Prostate gland (tissue), 2 donors: ENCODE measurements around the gene SHROOM3. TPM values are rescaled to one million over a fixed set of nuclear protein-coding genes. Genes with fewer than 3 reads are reported as not detected.
A peak's percentile ranks its signal among the peaks of the same experiment; 100 is the strongest.

Experiments used
- DNase-seq: peaks from one replicate; pipeline ENCODE4 v3.0.0-alpha.2; 2019; ENCODE audit warnings: low spot score
- H3K27ac ChIP-seq, 2 donors: fragments of 200-600 bp; sonication (generic); 2 replicates each; pipeline ENCODE4 v1.5.1; 2017 to 2019
- H3K27me3 ChIP-seq: fragments of 200-600 bp; sonication (generic); replicated peaks from 2 replicates; pipeline ENCODE4 v1.5.1; 2019; ENCODE audit not compliant: insufficient read depth
- H3K36me3 ChIP-seq, 2 donors: fragments of 200-600 bp; sonication (generic); 1 replicate in 1 of 2; 2 replicates in 1 of 2; pipeline versions ENCODE4 v1.5.1 to v1.8.1; 2017 to 2019
- H3K4me1 ChIP-seq: fragments of 200-600 bp; sonication (generic); replicated peaks from 2 replicates; pipeline ENCODE4 v1.5.1; 2019
- H3K4me3 ChIP-seq, 2 donors: fragments of 200-600 bp; sonication (generic); 2 replicates each; pipeline ENCODE4 v1.5.1; 2017 to 2019
- H3K9me3 ChIP-seq: fragments of 200-600 bp; sonication (generic); 2 replicates; pipeline ENCODE4 v1.5.1; 2017
- CTCF ChIP-seq, 4 experiments: fragments of 200-600 bp in 2 of 4; fragments of 450-650 bp in 2 of 4; sonication (generic) in 2 of 4; IDR thresholded peaks; 1 replicate in 3 of 4; 2 replicates in 1 of 4; pipeline ENCODE4 v1.5.1; 2016 to 2019; ENCODE audit warnings: antibody characterized with exemption in 4 of 4, mild to moderate bottlenecking in 2 of 4, moderate library complexity in 2 of 4
- POLR2A ChIP-seq: fragments of 450-650 bp; IDR thresholded peaks from one replicate; pipeline ENCODE4 v1.6.1; 2016; ENCODE audit warnings: antibody characterized with exemption, mild to moderate bottlenecking
- POLR2AphosphoS5 ChIP-seq: sonication (generic); formaldehyde crosslinking; IDR thresholded peaks from one replicate; pipeline ENCODE4 v1.6.1; 2017; ENCODE audit warnings: antibody characterized with exemption
- WGBS: methylation state at CpG from one replicate; pipeline ENCODE4 v1.1.5; 2018; 5-methylcytosine and 5-hydroxymethylcytosine counted together
- intact Hi-C: fragments of 100-400 bp; cut with DNase I; formaldehyde crosslinking; loops from one replicate; pipeline ENCODE4 v1.14.2; 2022
- total RNA-seq, 2 donors: library from RNA; depleted of rRNA; stranded (reverse); fragments of >200 nt; gene quantifications; one replicate each; pipeline ENCODE4 v1.1.0, GENCODE V29; 2016

SHROOM3 gene
- total RNA-seq, 2 donors from 2014 or later = 107 to 137 TPM

- TF ChIP-seq POLR2AphosphoS5 (no peak), POLR2A (no peak), CTCF (IDR thresholded peaks at IDR 0.05) (no peak)
- Histone ChIP-seq H3K27me3 (no peaks in the 10 kb centered on the region), H3K4me1 (no peaks in the 10 kb centered on the region), H3K9me3 (no peaks in the 10 kb centered on the region), H3K27ac (peak overlapping the region; percentile 47 to 54), H3K36me3 (no peaks in the 10 kb centered on the region), H3K4me3 (no peak overlapping the region)
- intact Hi-C loops = loop anchor here (5.0 to 10.0 kb wide), 3 partner anchors 70 to 323 kb away; partner anchors contain the start of genes SEPTIN11 and SHROOM3
- no peak for DNase-seq
- 69% methylated on average over 9 of the region's 9 CpGs for WGBS
These were observed 322.4 kb downstream of the SHROOM3 start for GRCh38 chr4:76757418-76757939.

GRCh38 chr4:76758290-76758882 is 323.4 kb downstream of the SHROOM3 start:
- no peak overlapping the region for H3K4me3 ChIP-seq
- peak overlapping the region; percentile 47 to 54 for H3K27ac ChIP-seq
- WGBS = 21% methylated on average over 4 of the region's 4 CpGs
- no peak for DNase-seq
- no peaks in the 10 kb centered on the region for H3K9me3 ChIP-seq
- intact Hi-C loops = loop anchor here (5.0 to 10.0 kb wide), 3 partner anchors 71 to 324 kb away; partner anchors contain the start of genes SEPTIN11 and SHROOM3
- no peaks in the 10 kb centered on the region for H3K27me3 ChIP-seq
- peak; percentile 9 for TF ChIP-seq POLR2AphosphoS5
- TF ChIP-seq CTCF (IDR thresholded peaks at IDR 0.05) = peak; percentile 51 to 72 (median 63)
- no peak for TF ChIP-seq POLR2A
- no peaks in the 10 kb centered on the region for H3K4me1 ChIP-seq
- no peaks in the 10 kb centered on the region for H3K36me3 ChIP-seq

- 94% methylated on average over 3 of the region's 3 CpGs for WGBS
- Histone ChIP-seq H3K4me3 (no peak overlapping the region), H3K9me3 (no peaks in the 10 kb centered on the region), H3K27me3 (no peaks in the 10 kb centered on the region), H3K36me3 (no peaks in the 10 kb centered on the region), H3K27ac (peak overlapping the region in 1 of 2 donors; percentile 54), H3K4me1 (no peaks in the 10 kb centered on the region)
- intact Hi-C loops = loop anchor here (5.0 to 10.0 kb wide), 3 partner anchors 72 to 324 kb away; partner anchors contain the start of genes SEPTIN11 and SHROOM3
- no peak for DNase-seq
- TF ChIP-seq CTCF (IDR thresholded peaks at IDR 0.05) (no peak), POLR2A (no peak)
These were observed 324.0 kb downstream of the SHROOM3 start for GRCh38 chr4:76758996-76759395.

GRCh38 chr4:76760193-76760592 is 325.2 kb downstream of the SHROOM3 start:
- Histone ChIP-seq H3K27me3 (no peaks in the 10 kb centered on the region), H3K36me3 (no peaks in the 10 kb centered on the region), H3K4me3 (no peak overlapping the region), H3K4me1 (no peaks in the 10 kb centered on the region), H3K9me3 (no peaks in the 10 kb centered on the region), H3K27ac (no peak overlapping the region)
- TF ChIP-seq CTCF (IDR thresholded peaks at IDR 0.05) (no peak), POLR2A (no peak), POLR2AphosphoS5 (no peak)
- DNase-seq = no peak
- intact Hi-C loops = no loop called here
- 92% methylated on average over 3 of the region's 3 CpGs for WGBS
